Caco-2 (cell line): ENCODE data around the gene RAB11FIP4. TPM values are rescaled to one million over a fixed set of nuclear protein-coding genes. Genes with fewer than 3 reads are reported as not detected.

ENCODE experiments used
- BruUV-seq: library from RNA; stranded (reverse); fragments of 400-500 nt; replicated peaks from 2 replicates; lab custom pipeline; 2021; lab: Mats Ljungman, UMichigan
- CTCF ChIA-PET: fragments of 300-600 bp; sonication (Branson Sonifier 250); formaldehyde crosslinking; loops from one replicate; lab custom pipeline; 2022; ENCODE audit warnings: antibody characterized with exemption; lab: Charles Lee
- POLR2A ChIA-PET: fragments of 300-600 bp; sonication (Branson Sonifier 250); formaldehyde crosslinking; loops from one replicate; lab custom pipeline; 2022; ENCODE audit warnings: antibody characterized with exemption; lab: Charles Lee
- DNase-seq, 2 experiments: peaks; one replicate each; pipeline versions ENCODE4 v3.0.0 to v3.0.0-alpha.2; 2020 to 2022
- H3K27me3 ChIP-seq: replicated peaks from 2 replicates; pipeline ENCODE4 v1.6.0; 2011; ENCODE audit warnings: low read length; ENCODE audit not compliant: control insufficient read depth, insufficient read depth
- H3K36me3 ChIP-seq: 2 replicates; pipeline ENCODE4 v1.5.1; 2011; ENCODE audit warnings: low read length; ENCODE audit not compliant: control insufficient read depth, insufficient read depth
- H3K4me1 ChIP-seq: fragments of 250-450 bp; sonication (Bioruptor Pico); 2 replicates; pipeline ENCODE4 v1.5.1; 2020; ENCODE audit warnings: mild to moderate bottlenecking
- H3K4me3 ChIP-seq: 2 replicates; pipeline ENCODE4 v1.5.1; 2011; ENCODE audit warnings: low read depth, mild to moderate bottlenecking, control low read depth, low read length
- H3K9me3 ChIP-seq: fragments of 250-450 bp; sonication (Bioruptor Pico); 2 replicates; pipeline ENCODE4 v1.5.1; 2020; ENCODE audit warnings: mild to moderate bottlenecking, moderate library complexity
- H3K27ac Mint-ChIP-seq: one replicate; pipeline ENCODE4 v1.8.0; 2022; ENCODE audit warnings: mixed read lengths; ENCODE audit not compliant: unreplicated experiment
- H3K27me3 Mint-ChIP-seq: one replicate; pipeline ENCODE4 v1.8.0; 2022; ENCODE audit warnings: mixed read lengths; ENCODE audit not compliant: insufficient read depth, unreplicated experiment
- H3K36me3 Mint-ChIP-seq: one replicate; pipeline ENCODE4 v1.8.0; 2022; ENCODE audit warnings: mild to moderate bottlenecking, mixed read lengths; ENCODE audit not compliant: insufficient read depth, unreplicated experiment
- H3K4me1 Mint-ChIP-seq: one replicate; pipeline ENCODE4 v1.8.0; 2022; ENCODE audit warnings: low read depth, mixed read lengths; ENCODE audit not compliant: unreplicated experiment
- H3K4me3 Mint-ChIP-seq: one replicate; pipeline ENCODE4 v1.8.0; 2022; ENCODE audit warnings: mild to moderate bottlenecking, moderate library complexity, mixed read lengths; ENCODE audit not compliant: unreplicated experiment
- H3K9me3 Mint-ChIP-seq: one replicate; pipeline ENCODE4 v1.8.0; 2022; ENCODE audit warnings: mixed read lengths; ENCODE audit not compliant: unreplicated experiment
- intact Hi-C: fragments of 100-400 bp; cut with micrococcal nuclease; formaldehyde crosslinking; loops from one replicate; pipeline ENCODE4 v1.10.0; 2022; ENCODE audit not compliant: unreplicated experiment
- total RNA-seq: library from RNA; stranded (reverse); gene quantifications from 2 replicates; pipeline ENCODE4 v1.2.3, GENCODE V29; 2022
- TF ChIP-seq, protein P1 (sequence below), 2 experiments: fragments of 200-600 bp in 1 of 2; IDR thresholded peaks; 1 replicate in 1 of 2; 2 replicates in 1 of 2; pipeline versions ENCODE4 v1.5.1 to v1.8.0; 2011 to 2022; ENCODE audit warnings: antibody characterized with exemption in 1 of 2, control low read depth in 1 of 2, inconsistent platforms in 1 of 2, low read depth in 1 of 2, low read length in 1 of 2, mild to moderate bottlenecking in 1 of 2, moderate library complexity in 1 of 2; ENCODE audit not compliant: insufficient read depth in 1 of 2, severe bottlenecking in 1 of 2, unreplicated experiment in 1 of 2

RAB11FIP4 gene
- total RNA-seq, 1 experiment from 2014 or later, result 90.3 TPM

- TF ChIP-seq, protein P1, sequence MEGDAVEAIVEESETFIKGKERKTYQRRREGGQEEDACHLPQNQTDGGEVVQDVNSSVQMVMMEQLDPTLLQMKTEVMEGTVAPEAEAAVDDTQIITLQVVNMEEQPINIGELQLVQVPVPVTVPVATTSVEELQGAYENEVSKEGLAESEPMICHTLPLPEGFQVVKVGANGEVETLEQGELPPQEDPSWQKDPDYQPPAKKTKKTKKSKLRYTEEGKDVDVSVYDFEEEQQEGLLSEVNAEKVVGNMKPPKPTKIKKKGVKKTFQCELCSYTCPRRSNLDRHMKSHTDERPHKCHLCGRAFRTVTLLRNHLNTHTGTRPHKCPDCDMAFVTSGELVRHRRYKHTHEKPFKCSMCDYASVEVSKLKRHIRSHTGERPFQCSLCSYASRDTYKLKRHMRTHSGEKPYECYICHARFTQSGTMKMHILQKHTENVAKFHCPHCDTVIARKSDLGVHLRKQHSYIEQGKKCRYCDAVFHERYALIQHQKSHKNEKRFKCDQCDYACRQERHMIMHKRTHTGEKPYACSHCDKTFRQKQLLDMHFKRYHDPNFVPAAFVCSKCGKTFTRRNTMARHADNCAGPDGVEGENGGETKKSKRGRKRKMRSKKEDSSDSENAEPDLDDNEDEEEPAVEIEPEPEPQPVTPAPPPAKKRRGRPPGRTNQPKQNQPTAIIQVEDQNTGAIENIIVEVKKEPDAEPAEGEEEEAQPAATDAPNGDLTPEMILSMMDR (IDR thresholded peaks at IDR 0.05; ENCODE audit: insufficient read depth in 1 of 2, low read depth in 1 of 2, low read length in 1 of 2, severe bottlenecking in 1 of 2, unreplicated experiment in 1 of 2), result no peak
- DNase-seq, result no peak
- no peaks in the 10 kb centered on the region; the same call in 1 of the 2 replicates for H3K36me3 ChIP-seq
- H3K4me1 ChIP-seq, result no peaks in the 10 kb centered on the region
- no peaks in the 10 kb centered on the region for H3K27me3 Mint-ChIP-seq
- no peaks in the 10 kb centered on the region for H3K4me1 Mint-ChIP-seq
- POLR2A ChIA-PET, result no interaction called here
- no peak overlapping the region for H3K27ac Mint-ChIP-seq
- CTCF ChIA-PET, result no interaction called here
- no peaks in the 10 kb centered on the region for H3K9me3 ChIP-seq
- H3K27me3 ChIP-seq, result no peaks in the 10 kb centered on the region
- H3K9me3 Mint-ChIP-seq, result no peaks in the 10 kb centered on the region
- H3K36me3 Mint-ChIP-seq, result peaks cover 72% of the 10 kb centered on the region
- H3K4me3 Mint-ChIP-seq, result no peak overlapping the region
- intact Hi-C loops, result no loop called here
- H3K4me3 ChIP-seq, result no peak overlapping the region
- no TSS peak for BruUV-seq
Observed at GRCh38 chr17:31355935-31356334, 35.5 kb upstream of the RAB11FIP4 start.

- H3K4me1 ChIP-seq, result no peaks in the 10 kb centered on the region
- Mint-ChIP-seq H3K9me3 (no peaks in the 10 kb centered on the region), H3K27me3 (no peaks in the 10 kb centered on the region), H3K27ac (no peak overlapping the region), H3K36me3 (peaks cover 73% of the 10 kb centered on the region), H3K4me3 (no peak overlapping the region), H3K4me1 (no peaks in the 10 kb centered on the region)
- TF ChIP-seq, protein P1 (IDR thresholded peaks at IDR 0.05; ENCODE audit: insufficient read depth in 1 of 2, low read depth in 1 of 2, low read length in 1 of 2, severe bottlenecking in 1 of 2, unreplicated experiment in 1 of 2), result no peak
- ChIA-PET POLR2A (no interaction called here), CTCF (no interaction called here)
- BruUV-seq, result no TSS peak
- no peak overlapping the region for H3K4me3 ChIP-seq
- H3K36me3 ChIP-seq, result no peaks in the 10 kb centered on the region; the same call in 1 of the 2 replicates
- no peak for DNase-seq
- no peaks in the 10 kb centered on the region for H3K9me3 ChIP-seq
- intact Hi-C loops, result no loop called here
- H3K27me3 ChIP-seq, result no peaks in the 10 kb centered on the region
Observed at GRCh38 chr17:31357091-31357490, 34.4 kb upstream of the RAB11FIP4 start.

DNA sequence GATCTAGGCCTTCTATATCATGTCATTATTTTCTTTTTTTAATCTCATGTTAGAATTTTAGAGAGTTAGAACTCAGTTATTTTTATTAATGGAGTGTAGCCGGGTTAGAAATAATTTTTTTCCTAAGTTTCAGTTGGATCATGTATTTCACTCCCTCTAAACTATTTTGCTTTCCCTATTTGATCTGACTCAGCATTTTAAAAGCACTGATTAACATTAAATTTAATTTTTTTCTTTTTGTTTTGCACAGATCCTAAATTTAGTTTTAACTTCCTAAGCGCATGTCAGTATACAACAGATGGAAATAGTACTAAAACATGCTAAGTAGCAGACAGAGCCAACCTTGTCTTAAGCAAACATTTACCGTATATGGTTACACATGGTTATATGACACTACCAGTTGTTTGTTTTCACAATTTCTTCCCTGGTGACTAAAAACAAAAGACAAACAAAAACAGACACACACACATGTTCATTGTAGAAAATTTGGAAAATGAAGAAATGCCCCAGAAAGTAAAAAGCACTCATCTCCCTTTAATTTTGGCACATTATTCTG lies 33.6 kb upstream of the RAB11FIP4 start:
- TF ChIP-seq, protein P1 (IDR thresholded peaks at IDR 0.05; ENCODE audit: insufficient read depth in 1 of 2, low read depth in 1 of 2, low read length in 1 of 2, severe bottlenecking in 1 of 2, unreplicated experiment in 1 of 2), result no peak
- no peaks in the 10 kb centered on the region for H3K9me3 ChIP-seq
- no TSS peak for BruUV-seq
- H3K4me1 Mint-ChIP-seq, result no peaks in the 10 kb centered on the region
- no peak overlapping the region for H3K4me3 ChIP-seq
- CTCF ChIA-PET, result no interaction called here
- no peak for DNase-seq
- POLR2A ChIA-PET, result no interaction called here
- H3K4me3 Mint-ChIP-seq, result no peak overlapping the region
- H3K4me1 ChIP-seq, result no peaks in the 10 kb centered on the region
- H3K36me3 Mint-ChIP-seq, result peaks cover 72% of the 10 kb centered on the region
- intact Hi-C loops, result no loop called here
- H3K9me3 Mint-ChIP-seq, result no peaks in the 10 kb centered on the region
- no peaks in the 10 kb centered on the region for H3K27me3 ChIP-seq
- no peaks in the 10 kb centered on the region for H3K27me3 Mint-ChIP-seq
- H3K36me3 ChIP-seq, result no peaks in the 10 kb centered on the region; the same call in 1 of the 2 replicates
- H3K27ac Mint-ChIP-seq, result no peak overlapping the region
